HEK293T (cell line): ENCODE measurements around the gene UNCX.

Experiments
- ARNT ChIP-seq: fragments of 450-650 bp; IDR thresholded peaks from 2 replicates; pipeline ENCODE4 v1.6.1; 2017; ENCODE audit warnings: mild to moderate bottlenecking
- BHLHE40 ChIP-seq: fragments of 450-650 bp; IDR thresholded peaks from 2 replicates; pipeline ENCODE4 v1.6.1; 2016; ENCODE audit warnings: mild to moderate bottlenecking, moderate library complexity, borderline replicate concordance
- ELF4 ChIP-seq: fragments of 450-650 bp; IDR thresholded peaks from 2 replicates; pipeline ENCODE4 v1.6.1; 2017; ENCODE audit warnings: antibody characterized with exemption
- FOXA1 ChIP-seq: fragments of 450-650 bp; IDR thresholded peaks from 2 replicates; pipeline ENCODE4 v1.6.1; 2016; ENCODE audit warnings: mild to moderate bottlenecking
- FOXK2 ChIP-seq: fragments of 450-650 bp; IDR thresholded peaks from 2 replicates; pipeline ENCODE4 v1.6.1; 2016; ENCODE audit warnings: mild to moderate bottlenecking
- FOXM1 ChIP-seq: fragments of 450-650 bp; IDR thresholded peaks from 2 replicates; pipeline ENCODE4 v1.6.1; 2017; ENCODE audit warnings: mild to moderate bottlenecking, borderline replicate concordance
- HDGF ChIP-seq: fragments of 450-650 bp; IDR thresholded peaks from 2 replicates; pipeline ENCODE4 v1.6.1; 2017; ENCODE audit warnings: antibody characterized with exemption, borderline replicate concordance
- NFRKB ChIP-seq: fragments of 450-650 bp; IDR thresholded peaks from 2 replicates; pipeline ENCODE4 v1.6.1; 2016; ENCODE audit warnings: mild to moderate bottlenecking, moderate library complexity
- SP1 ChIP-seq: fragments of 450-650 bp; IDR thresholded peaks from 2 replicates; pipeline ENCODE4 v1.6.1; 2017
- SUZ12 ChIP-seq: fragments of 450-650 bp; IDR thresholded peaks from 2 replicates; pipeline ENCODE4 v1.6.1; 2016; ENCODE audit warnings: mild to moderate bottlenecking
- TARDBP ChIP-seq: fragments of 450-650 bp; IDR thresholded peaks from 2 replicates; pipeline ENCODE4 v1.6.1; 2016
- TF ChIP-seq, protein P1 (sequence below): fragments of 450-650 bp; IDR thresholded peaks from 2 replicates; pipeline ENCODE4 v1.6.1; 2016

GRCh38 chr7:1247527-1248041, 14.9 kb downstream of the UNCX start:
- TF ChIP-seq BHLHE40 (no peak), ARNT (no peak), ELF4 (no peak), NFRKB (no peak), SUZ12 (no peak), SP1 (no peak), FOXA1 (no peak), FOXK2 (no peak), HDGF (no peak), TARDBP (no peak), FOXM1 (no peak)
- TF ChIP-seq, protein P1, sequence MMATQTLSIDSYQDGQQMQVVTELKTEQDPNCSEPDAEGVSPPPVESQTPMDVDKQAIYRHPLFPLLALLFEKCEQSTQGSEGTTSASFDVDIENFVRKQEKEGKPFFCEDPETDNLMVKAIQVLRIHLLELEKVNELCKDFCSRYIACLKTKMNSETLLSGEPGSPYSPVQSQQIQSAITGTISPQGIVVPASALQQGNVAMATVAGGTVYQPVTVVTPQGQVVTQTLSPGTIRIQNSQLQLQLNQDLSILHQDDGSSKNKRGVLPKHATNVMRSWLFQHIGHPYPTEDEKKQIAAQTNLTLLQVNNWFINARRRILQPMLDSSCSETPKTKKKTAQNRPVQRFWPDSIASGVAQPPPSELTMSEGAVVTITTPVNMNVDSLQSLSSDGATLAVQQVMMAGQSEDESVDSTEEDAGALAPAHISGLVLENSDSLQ = no peak
